Effector memory CD8-positive, alpha-beta T cell (primary cell): Measurements from ENCODE around the gene STAT6.

Experiments
- ATAC-seq: fragments of 150-1000 bp; cut with Tn5 transposase; replicated peaks from 2 replicates; pipeline ENCODE4 v1.10.0; 2021; ENCODE audit warnings: mild to moderate bottlenecking, moderate library complexity
- DNase-seq, 3 experiments: peaks; one replicate each; pipeline ENCODE4 v3.0.0; 2021
- H3K27ac Mint-ChIP-seq, 2 donors: one replicate each; pipeline ENCODE4 v1.8.0; 2022; ENCODE audit warnings: mild to moderate bottlenecking in 2 of 2, mixed read lengths in 2 of 2, moderate library complexity in 2 of 2
- H3K27me3 Mint-ChIP-seq, 2 donors: one replicate each; pipeline ENCODE4 v1.8.0; 2022; ENCODE audit warnings: mixed read lengths in 2 of 2
- H3K36me3 Mint-ChIP-seq: one replicate; pipeline ENCODE4 v1.8.0; 2022; ENCODE audit warnings: mild to moderate bottlenecking, moderate library complexity, mixed read lengths; ENCODE audit not compliant: insufficient read depth
- H3K4me1 Mint-ChIP-seq, 2 donors: one replicate each; pipeline ENCODE4 v1.8.0; 2022; ENCODE audit warnings: low read depth in 2 of 2, mixed read lengths in 2 of 2
- H3K4me3 Mint-ChIP-seq, 2 donors: one replicate each; pipeline ENCODE4 v1.8.0; 2022; ENCODE audit warnings: mild to moderate bottlenecking in 2 of 2, mixed read lengths in 2 of 2, moderate library complexity in 2 of 2
- H3K9me3 Mint-ChIP-seq, 2 donors: one replicate each; pipeline ENCODE4 v1.8.0; 2022; ENCODE audit warnings: mixed read lengths in 2 of 2
- total RNA-seq, 9 experiments: gene quantifications; one replicate each; lab custom pipeline; 2026; lab: John Stamatoyannopoulos, UW

Gene STAT6, protein sequence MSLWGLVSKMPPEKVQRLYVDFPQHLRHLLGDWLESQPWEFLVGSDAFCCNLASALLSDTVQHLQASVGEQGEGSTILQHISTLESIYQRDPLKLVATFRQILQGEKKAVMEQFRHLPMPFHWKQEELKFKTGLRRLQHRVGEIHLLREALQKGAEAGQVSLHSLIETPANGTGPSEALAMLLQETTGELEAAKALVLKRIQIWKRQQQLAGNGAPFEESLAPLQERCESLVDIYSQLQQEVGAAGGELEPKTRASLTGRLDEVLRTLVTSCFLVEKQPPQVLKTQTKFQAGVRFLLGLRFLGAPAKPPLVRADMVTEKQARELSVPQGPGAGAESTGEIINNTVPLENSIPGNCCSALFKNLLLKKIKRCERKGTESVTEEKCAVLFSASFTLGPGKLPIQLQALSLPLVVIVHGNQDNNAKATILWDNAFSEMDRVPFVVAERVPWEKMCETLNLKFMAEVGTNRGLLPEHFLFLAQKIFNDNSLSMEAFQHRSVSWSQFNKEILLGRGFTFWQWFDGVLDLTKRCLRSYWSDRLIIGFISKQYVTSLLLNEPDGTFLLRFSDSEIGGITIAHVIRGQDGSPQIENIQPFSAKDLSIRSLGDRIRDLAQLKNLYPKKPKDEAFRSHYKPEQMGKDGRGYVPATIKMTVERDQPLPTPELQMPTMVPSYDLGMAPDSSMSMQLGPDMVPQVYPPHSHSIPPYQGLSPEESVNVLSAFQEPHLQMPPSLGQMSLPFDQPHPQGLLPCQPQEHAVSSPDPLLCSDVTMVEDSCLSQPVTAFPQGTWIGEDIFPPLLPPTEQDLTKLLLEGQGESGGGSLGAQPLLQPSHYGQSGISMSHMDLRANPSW
- total RNA-seq = 219 to 478 (median 288) reads per million in 9 experiments

- ATAC-seq = peak; percentile 65
- peak within 1 kb of the TSS; percentile 84 to 88 for H3K4me3 Mint-ChIP-seq
- H3K9me3 Mint-ChIP-seq = no peaks in the 10 kb centered on the region
- DNase-seq = peak; percentile 79 to 83 (median 82)
- peaks cover 37% of the 10 kb centered on the region for H3K36me3 Mint-ChIP-seq
- H3K4me1 Mint-ChIP-seq = peaks cover 34 to 44% of the 10 kb centered on the region in 2 donors
- no peaks in the 10 kb centered on the region for H3K27me3 Mint-ChIP-seq
- peak within 1 kb of the TSS; percentile 91 to 93 for H3K27ac Mint-ChIP-seq
These were observed at the start of gene STAT6 for GRCh38 chr12:57111031-57111734. STAT6 (minus strand) TSS chr12:57111362; CDS start chr12:57108278, 3,084 bp downstream.

DNA sequence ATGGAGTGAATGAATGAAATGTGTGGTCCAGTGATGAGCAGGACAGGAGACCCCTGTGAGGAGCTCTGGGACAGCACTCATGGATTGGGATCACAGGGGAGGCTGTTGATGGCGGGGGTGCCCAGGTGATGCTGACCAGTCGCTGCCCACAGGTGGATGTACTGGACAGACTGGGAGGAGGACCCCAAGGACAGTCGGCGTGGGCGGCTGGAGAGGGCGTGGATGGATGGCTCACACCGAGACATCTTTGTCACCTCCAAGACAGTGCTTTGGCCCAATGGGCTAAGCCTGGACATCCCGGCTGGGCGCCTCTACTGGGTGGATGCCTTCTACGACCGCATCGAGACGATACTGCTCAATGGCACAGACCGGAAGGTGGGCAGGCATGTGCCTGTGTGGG lies 49.6 kb upstream of the STAT6 start:
- no peaks in the 10 kb centered on the region for H3K36me3 Mint-ChIP-seq
- H3K4me1 Mint-ChIP-seq = peaks cover 11 to 14% of the 10 kb centered on the region in 2 donors
- peaks cover 6 to 10% of the 10 kb centered on the region in 2 donors for H3K27me3 Mint-ChIP-seq
- H3K4me3 Mint-ChIP-seq = no peak overlapping the region
- H3K9me3 Mint-ChIP-seq = no peaks in the 10 kb centered on the region
- DNase-seq (no peak), ATAC-seq (no peak)
- H3K27ac Mint-ChIP-seq = peak overlapping the region in 1 of 2 donors; percentile 8

GRCh38 chr12:57160040-57160439 lies 48.9 kb upstream of the STAT6 start:
- Mint-ChIP-seq H3K9me3 (no peaks in the 10 kb centered on the region), H3K4me3 (no peak overlapping the region), H3K27ac (peak overlapping the region in 1 of 2 donors; percentile 8), H3K27me3 (peaks cover 6 to 7% of the 10 kb centered on the region in 2 donors), H3K4me1 (peaks cover 11 to 14% of the 10 kb centered on the region in 2 donors), H3K36me3 (no peaks in the 10 kb centered on the region)
- ATAC-seq (no peak), DNase-seq (no peak)

GRCh38 chr12:57159311-57159710 lies 48.1 kb upstream of the STAT6 start:
- DNase-seq = no peak
- Mint-ChIP-seq H3K4me1 (peaks cover 11 to 14% of the 10 kb centered on the region in 2 donors), H3K36me3 (no peaks in the 10 kb centered on the region), H3K4me3 (no peak overlapping the region), H3K27me3 (peaks cover under 1 to 6% of the 10 kb centered on the region in 2 donors), H3K9me3 (no peaks in the 10 kb centered on the region), H3K27ac (no peak overlapping the region)
- ATAC-seq = no peak

DNA sequence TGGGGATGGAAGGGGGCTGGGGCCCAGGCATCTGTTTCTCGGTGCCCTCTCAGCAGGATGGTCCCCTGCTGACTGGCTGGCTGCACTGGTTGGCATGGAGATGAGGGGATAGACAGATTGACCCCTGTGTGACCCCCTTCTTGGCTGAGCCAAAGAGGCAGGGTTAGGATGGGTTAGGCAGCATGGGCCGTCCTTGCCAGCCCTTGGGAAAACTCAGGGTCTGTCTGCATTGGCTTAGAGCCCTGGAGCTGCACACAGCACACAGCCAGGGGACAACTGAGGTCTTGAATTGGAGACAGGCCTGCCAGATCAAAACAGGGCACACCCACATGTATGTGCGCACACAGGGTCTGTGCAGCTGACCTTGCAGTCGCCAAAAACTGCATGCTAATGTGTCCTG lies 47.5 kb upstream of the STAT6 start:
- Mint-ChIP-seq H3K9me3 (no peaks in the 10 kb centered on the region), H3K27ac (no peak overlapping the region), H3K4me3 (no peak overlapping the region), H3K27me3 (peaks cover 0 to 6% of the 10 kb centered on the region in 2 donors), H3K36me3 (no peaks in the 10 kb centered on the region), H3K4me1 (peaks cover 11 to 14% of the 10 kb centered on the region in 2 donors)
- ATAC-seq (no peak), DNase-seq (no peak)

DNA sequence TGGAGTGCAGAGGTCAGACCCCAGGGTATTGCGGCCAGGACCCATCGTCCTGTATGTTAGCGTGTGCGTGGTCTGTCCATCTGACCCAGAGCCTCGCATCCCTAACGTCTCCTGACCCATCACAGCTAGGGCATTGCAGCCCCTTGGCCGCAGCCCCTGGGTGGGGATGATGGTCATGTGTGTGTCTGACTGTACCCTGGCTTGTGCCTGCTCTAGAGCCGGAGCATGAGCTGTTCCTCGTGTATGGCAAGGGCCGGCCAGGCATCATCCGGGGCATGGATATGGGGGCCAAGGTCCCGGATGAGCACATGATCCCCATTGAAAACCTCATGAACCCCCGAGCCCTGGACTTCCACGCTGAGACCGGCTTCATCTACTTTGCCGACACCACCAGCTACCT lies 47.0 kb upstream of the STAT6 start:
- H3K27me3 Mint-ChIP-seq = peaks cover 0 to 6% of the 10 kb centered on the region in 2 donors
- peaks cover 11 to 14% of the 10 kb centered on the region in 2 donors for H3K4me1 Mint-ChIP-seq
- no peak overlapping the region for H3K27ac Mint-ChIP-seq
- H3K4me3 Mint-ChIP-seq = no peak overlapping the region
- DNase-seq (no peak), ATAC-seq (no peak)
- H3K36me3 Mint-ChIP-seq = no peaks in the 10 kb centered on the region
- H3K9me3 Mint-ChIP-seq = no peaks in the 10 kb centered on the region

GRCh38 chr12:57157588-57158173 lies 46.5 kb upstream of the STAT6 start:
- ATAC-seq = peak; percentile 42

DNA sequence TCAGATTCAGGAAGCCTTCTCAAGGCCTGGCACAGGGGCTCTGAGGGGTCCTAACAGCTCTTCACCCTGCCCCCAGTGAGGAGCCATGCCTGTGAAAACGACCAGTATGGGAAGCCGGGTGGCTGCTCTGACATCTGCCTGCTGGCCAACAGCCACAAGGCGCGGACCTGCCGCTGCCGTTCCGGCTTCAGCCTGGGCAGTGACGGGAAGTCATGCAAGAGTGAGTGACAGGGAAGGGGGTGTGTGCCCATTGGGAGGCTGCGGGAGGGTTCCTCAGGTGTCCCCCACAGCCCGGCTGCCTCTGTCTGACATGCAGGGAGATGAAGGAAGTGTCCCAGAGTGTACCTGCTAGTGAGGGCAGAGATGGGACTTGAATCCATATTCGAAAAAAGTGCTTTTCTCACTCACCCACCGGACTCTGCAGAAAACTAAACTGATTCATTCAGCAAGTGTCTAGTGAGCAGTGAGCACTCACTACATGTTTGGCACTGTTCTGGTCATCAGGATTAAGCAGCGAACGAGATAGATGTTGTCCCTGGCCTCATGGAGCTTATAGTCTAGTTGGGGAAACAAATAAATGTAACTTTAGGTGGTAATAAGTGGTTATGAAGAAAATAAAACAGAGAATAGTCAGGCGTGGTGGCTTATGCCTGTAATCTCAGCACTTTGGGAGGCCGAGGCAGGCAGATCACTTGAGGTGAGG lies 45.7 kb upstream of the STAT6 start:
- no peaks in the 10 kb centered on the region for H3K9me3 Mint-ChIP-seq
- no peak overlapping the region for H3K27ac Mint-ChIP-seq
- H3K4me1 Mint-ChIP-seq = peaks cover 11 to 14% of the 10 kb centered on the region in 2 donors
- no peak overlapping the region for H3K4me3 Mint-ChIP-seq
- H3K36me3 Mint-ChIP-seq = no peaks in the 10 kb centered on the region
- H3K27me3 Mint-ChIP-seq = peaks cover 0 to 8% of the 10 kb centered on the region in 2 donors
- ATAC-seq (no peak), DNase-seq (no peak)

More at GRCh38 chr12:57157588-57158173, 46.5 kb upstream of the STAT6 start:
- Mint-ChIP-seq H3K4me1 (peaks cover 11 to 14% of the 10 kb centered on the region in 2 donors), H3K9me3 (no peaks in the 10 kb centered on the region), H3K36me3 (no peaks in the 10 kb centered on the region), H3K27ac (no peak overlapping the region), H3K27me3 (peaks cover 0 to 6% of the 10 kb centered on the region in 2 donors), H3K4me3 (peak overlapping the region in 1 of 2 donors; percentile 15)
- DNase-seq = no peak

GRCh38 chr12:57154804-57155434 lies 43.8 kb upstream of the STAT6 start:
- Mint-ChIP-seq H3K36me3 (no peaks in the 10 kb centered on the region), H3K4me1 (peaks cover 11 to 14% of the 10 kb centered on the region in 2 donors), H3K9me3 (no peaks in the 10 kb centered on the region), H3K27ac (no peak overlapping the region), H3K27me3 (peaks cover 0 to 15% of the 10 kb centered on the region in 2 donors), H3K4me3 (no peak overlapping the region)
- no peak for DNase-seq
- no peak for ATAC-seq

DNA sequence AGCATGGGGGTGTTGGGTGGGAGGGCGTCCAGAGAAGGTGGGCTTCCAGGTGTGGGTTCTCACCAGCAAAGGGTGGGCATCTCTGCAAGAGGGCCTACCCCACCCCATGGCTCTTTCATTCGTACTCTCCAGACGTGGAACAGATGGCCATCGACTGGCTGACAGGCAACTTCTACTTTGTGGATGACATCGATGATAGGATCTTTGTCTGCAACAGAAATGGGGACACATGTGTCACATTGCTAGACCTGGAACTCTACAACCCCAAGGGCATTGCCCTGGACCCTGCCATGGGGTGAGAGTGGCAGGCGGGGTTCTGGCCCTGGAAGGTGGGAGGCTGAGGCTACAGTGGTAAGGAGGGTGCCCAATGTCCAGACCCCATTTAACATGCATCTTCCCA lies 42.9 kb upstream of the STAT6 start:
- Mint-ChIP-seq H3K4me3 (no peak overlapping the region), H3K9me3 (no peaks in the 10 kb centered on the region), H3K4me1 (peaks cover 11 to 14% of the 10 kb centered on the region in 2 donors), H3K27ac (no peak overlapping the region), H3K27me3 (peaks cover 0 to 15% of the 10 kb centered on the region in 2 donors), H3K36me3 (no peaks in the 10 kb centered on the region)
- DNase-seq (no peak), ATAC-seq (no peak)

- peaks cover 0 to 15% of the 10 kb centered on the region in 2 donors for H3K27me3 Mint-ChIP-seq
- no peaks in the 10 kb centered on the region for H3K9me3 Mint-ChIP-seq
- ATAC-seq = no peak
- no peaks in the 10 kb centered on the region for H3K36me3 Mint-ChIP-seq
- peaks cover 11 to 14% of the 10 kb centered on the region in 2 donors for H3K4me1 Mint-ChIP-seq
- no peak for DNase-seq
- H3K4me3 Mint-ChIP-seq = no peak overlapping the region
- no peak overlapping the region for H3K27ac Mint-ChIP-seq
These were observed 42.3 kb upstream of the STAT6 start for GRCh38 chr12:57153415-57153997.

GRCh38 chr12:57152639-57153038 lies 41.5 kb upstream of the STAT6 start:
- H3K9me3 Mint-ChIP-seq = no peaks in the 10 kb centered on the region
- peaks cover 4 to 6% of the 10 kb centered on the region in 2 donors for H3K4me1 Mint-ChIP-seq
- peaks cover 0 to 15% of the 10 kb centered on the region in 2 donors for H3K27me3 Mint-ChIP-seq
- H3K27ac Mint-ChIP-seq = no peak overlapping the region
- H3K4me3 Mint-ChIP-seq = no peak overlapping the region
- no peaks in the 10 kb centered on the region for H3K36me3 Mint-ChIP-seq
- ATAC-seq (no peak), DNase-seq (no peak)
